Aorta (tissue), 5 donors: ENCODE results near the gene NF2. TPM values are rescaled to one million over a fixed set of nuclear protein-coding genes. Genes with fewer than 3 reads are reported as not detected.
"Not testable (repeated sequence)": the region's sequence is repeated elsewhere in the genome, so short reads cannot be mapped to it uniquely, and the experiment has no call there.

Experiments used
- ATAC-seq: fragments of 200-7000 bp; cut with Tn5 transposase; one replicate; pipeline ENCODE4 v1.9.1; 2022; ENCODE audit warnings: moderate library complexity; ENCODE audit not compliant: low FRiP score
- DNase-seq, 2 donors: peaks; one replicate each; pipeline ENCODE4 v3.0.0-alpha.2; 2020
- H3K27ac ChIP-seq, 2 donors: one replicate each; pipeline ENCODE4 v1.5.1; 2013; ENCODE audit warnings: low read length in 2 of 2, mild to moderate bottlenecking in 2 of 2, moderate library complexity in 2 of 2, control low read depth in 1 of 2, inconsistent platforms in 1 of 2, low read depth in 1 of 2
- H3K27me3 ChIP-seq, 2 donors: one replicate each; pipeline ENCODE4 v1.6.1; 2013; ENCODE audit warnings: control low read depth in 1 of 2, low read length in 1 of 2, mild to moderate bottlenecking in 1 of 2, moderate library complexity in 1 of 2; ENCODE audit not compliant: insufficient read depth in 2 of 2, control insufficient read depth in 1 of 2
- H3K36me3 ChIP-seq, 2 donors: one replicate each; pipeline ENCODE4 v1.6.1; 2013; ENCODE audit warnings: control low read depth in 1 of 2, low read length in 1 of 2, mild to moderate bottlenecking in 1 of 2; ENCODE audit not compliant: insufficient read depth in 2 of 2, control insufficient read depth in 1 of 2
- H3K4me1 ChIP-seq, 2 donors: one replicate each; pipeline ENCODE4 v1.6.1; 2013; ENCODE audit warnings: low read length in 2 of 2, control low read depth in 1 of 2, mild to moderate bottlenecking in 1 of 2, moderate library complexity in 1 of 2; ENCODE audit not compliant: insufficient read depth in 2 of 2, control insufficient read depth in 1 of 2
- H3K4me3 ChIP-seq, 2 donors: one replicate each; pipeline ENCODE4 v1.5.1; 2013; ENCODE audit warnings: low read length in 2 of 2, control low read depth in 1 of 2, mild to moderate bottlenecking in 1 of 2
- H3K9me3 ChIP-seq: one replicate; pipeline ENCODE4 v1.6.1; 2013; ENCODE audit warnings: mild to moderate bottlenecking, low read length; ENCODE audit not compliant: control insufficient read depth
- WGBS, 2 donors: extraction: QIAGEN DNeasy Blood & Tissue Kit; methylation state at CpG; one replicate each; pipeline ENCODE4 v1.1.7; 2013; 5-methylcytosine and 5-hydroxymethylcytosine counted together
- intact Hi-C, 2 donors: fragments of 100-400 bp; cut with DNase I; formaldehyde crosslinking; loops; one replicate each; pipeline versions ENCODE4 v1.14.2 to v1.15.0; 2022
- polyA plus RNA-seq, 2 donors: library from polyadenylated mRNA; stranded (reverse); fragments of 200-250 nt; gene quantifications; one replicate each; pipeline ENCODE4 v1.2.3, GENCODE V29; 2013
- total RNA-seq, 2 donors: library from RNA; stranded (reverse); fragmentation: NEBNext Ultra II Directional; extraction: Animal tissue kit (Norgen Biotek cat#: 25700); gene quantifications; one replicate each; pipeline ENCODE4 v1.2.1, GENCODE V29; 2021
- donor health status: healthy with polysubstance abuse.
- donor health status: Bipolar disorder and iron deficiency.
- donor health status: DM: no; HTN: no; CAD: no.
- donor health status: DM: no; HTN: no; CAD: no.
- donor health status: DM: yes; HTN: yes; CAD: no.

The NF2 gene
- total and polyA plus RNA-seq, 4 donors, result 5.0 to 35.6 (median 22.4) TPM

DNA sequence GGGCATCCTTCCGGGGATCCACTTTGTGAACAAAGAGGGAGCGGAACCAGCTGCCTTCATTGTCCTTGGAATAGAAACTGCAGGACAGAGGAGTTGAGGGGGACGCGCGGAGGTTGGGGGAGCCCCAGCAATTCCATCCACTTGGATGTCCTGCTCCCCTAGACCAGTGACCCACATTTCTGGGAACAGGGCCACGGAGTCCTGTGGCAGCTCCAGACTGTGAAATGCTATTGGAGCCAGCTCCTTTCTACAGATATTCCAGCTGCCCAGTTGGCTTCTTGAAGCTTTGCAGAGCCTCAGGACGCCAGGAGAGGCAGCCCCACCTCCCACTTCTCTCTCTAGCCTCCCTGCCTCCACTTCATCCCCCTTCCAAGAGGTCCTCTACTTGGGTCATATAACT lies 33.0 kb upstream of the NF2 start:
- Histone ChIP-seq H3K9me3 (no peaks in the 10 kb centered on the region), H3K4me1 (no peaks in the 10 kb centered on the region), H3K27me3 (no peaks in the 10 kb centered on the region), H3K27ac (no peak overlapping the region), H3K4me3 (no peak overlapping the region), H3K36me3 (peaks cover 0 to 3% of the 10 kb centered on the region in 2 donors)
- intact Hi-C loops, result no loop called here
- 83 to 84% methylated on average over 7 of the region's 7 CpGs for WGBS, 2 donors
- no peak for DNase-seq
- ATAC-seq, result no peak

GRCh38 chr22:29570912-29571549 lies 32.4 kb upstream of the NF2 start:
- Histone ChIP-seq H3K4me3 (no peak overlapping the region), H3K4me1 (no peaks in the 10 kb centered on the region), H3K27ac (no peak overlapping the region), H3K27me3 (no peaks in the 10 kb centered on the region), H3K36me3 (peaks cover 0 to 3% of the 10 kb centered on the region in 2 donors), H3K9me3 (no peaks in the 10 kb centered on the region)
- intact Hi-C loops, result no loop called here
- ATAC-seq (no peak), DNase-seq (no peak)
- 88 to 92% methylated on average over 2 of the region's 2 CpGs for WGBS, 2 donors

DNA sequence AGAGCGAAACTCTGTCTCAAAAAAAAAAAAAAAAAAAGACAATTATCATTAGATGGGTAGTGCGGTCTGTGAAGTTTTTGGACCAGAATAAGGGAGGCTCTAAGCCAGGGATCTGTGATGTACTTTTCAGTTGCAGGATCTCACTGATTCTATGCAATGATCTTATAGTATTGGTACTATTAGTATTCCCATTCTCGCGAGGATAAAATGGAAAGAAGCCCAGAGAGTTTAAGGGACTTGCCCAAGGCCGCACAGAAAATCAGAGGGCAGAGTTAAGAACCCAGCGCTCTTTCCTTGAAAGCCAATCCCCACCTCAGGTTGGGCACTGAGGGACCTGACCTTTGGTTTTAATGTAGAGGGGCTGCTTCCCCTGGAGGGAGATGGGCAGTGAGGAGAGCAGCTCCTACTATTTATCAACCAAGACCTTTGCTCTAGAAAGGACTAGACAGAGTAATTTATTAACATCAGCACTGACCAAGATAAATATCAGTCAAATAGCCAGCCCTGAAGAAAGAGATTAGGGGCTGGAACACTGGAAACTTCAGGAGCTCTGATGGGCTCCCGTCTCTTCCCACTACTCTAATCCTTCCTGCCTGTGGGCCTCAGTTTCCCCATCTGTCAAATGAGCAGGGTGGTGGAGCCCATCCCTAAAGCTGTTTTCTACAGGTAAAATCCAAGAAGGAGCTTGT lies 28.5 kb upstream of the NF2 start:
- WGBS, 2 donors, result 90 to 92% methylated on average over 7 of the region's 7 CpGs
- intact Hi-C loops, result no loop called here
- H3K36me3 ChIP-seq, result peaks cover 0 to 2% of the 10 kb centered on the region in 2 donors
- no peak for DNase-seq
- no peaks in the 10 kb centered on the region for H3K4me1 ChIP-seq
- no peak for ATAC-seq
- H3K27me3 ChIP-seq, result no peaks in the 10 kb centered on the region
- H3K27ac ChIP-seq, result no peak overlapping the region
- no peaks in the 10 kb centered on the region for H3K9me3 ChIP-seq
- H3K4me3 ChIP-seq, result no peak overlapping the region

- ATAC-seq, result no peak
- H3K9me3 ChIP-seq, result no peaks in the 10 kb centered on the region
- H3K4me1 ChIP-seq, result no peaks in the 10 kb centered on the region
- no peak overlapping the region for H3K27ac ChIP-seq
- intact Hi-C loops, result no loop called here
- no peak for DNase-seq
- H3K36me3 ChIP-seq, result no peaks in the 10 kb centered on the region
- WGBS, 2 donors, result 81 to 82% methylated on average over 10 of the region's 10 CpGs
- H3K4me3 ChIP-seq, result no peak overlapping the region
- no peaks in the 10 kb centered on the region for H3K27me3 ChIP-seq
These were observed 24.8 kb upstream of the NF2 start for GRCh38 chr22:29578462-29579200.

- WGBS, 2 donors, result 22 to 24% methylated on average over 8 of the region's 8 CpGs
- Histone ChIP-seq H3K4me3 (peak overlapping the region; percentile 31 to 58), H3K36me3 (no peaks in the 10 kb centered on the region), H3K27ac (peak overlapping the region in 1 of 2 donors; percentile 8), H3K27me3 (no peaks in the 10 kb centered on the region), H3K4me1 (no peaks in the 10 kb centered on the region), H3K9me3 (no peaks in the 10 kb centered on the region)
- DNase-seq (no peak), ATAC-seq (peak; percentile 52)
- intact Hi-C loops, result no loop called here
These were observed 23.1 kb upstream of the NF2 start for GRCh38 chr22:29580200-29580810.

- WGBS, 2 donors, result 87 to 89% methylated on average over 12 of the region's 12 CpGs
- intact Hi-C loops, result no loop called here
- ATAC-seq (no peak), DNase-seq (no peak)
- H3K9me3 ChIP-seq, result no peaks in the 10 kb centered on the region
- no peaks in the 10 kb centered on the region for H3K36me3 ChIP-seq
- no peak overlapping the region for H3K4me3 ChIP-seq
- H3K27me3 ChIP-seq, result no peaks in the 10 kb centered on the region
- no peaks in the 10 kb centered on the region for H3K4me1 ChIP-seq
- H3K27ac ChIP-seq, result no peak overlapping the region
These were observed 21.6 kb upstream of the NF2 start for GRCh38 chr22:29581799-29582198.

DNA sequence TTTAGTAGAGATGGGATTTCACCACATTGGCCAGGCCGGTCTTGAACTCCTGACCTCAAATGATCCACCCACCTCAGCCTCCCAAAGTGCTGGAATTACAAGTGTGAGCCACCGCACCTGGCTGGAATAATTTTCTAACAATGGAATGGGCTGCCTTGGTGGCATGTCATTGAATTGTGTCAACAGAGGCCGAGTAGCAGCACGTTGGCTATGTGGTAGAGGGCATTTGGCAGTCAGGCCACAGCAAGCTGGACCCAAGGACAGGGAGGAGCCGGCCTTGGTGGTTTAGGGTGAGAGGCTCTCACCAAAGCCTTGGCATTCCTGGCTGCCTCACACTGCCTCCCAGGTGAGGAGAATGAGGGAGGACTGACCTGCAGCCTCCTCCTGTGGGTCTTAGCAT lies 18.5 kb upstream of the NF2 start:
- intact Hi-C loops, result no loop called here
- Histone ChIP-seq H3K9me3 (no peaks in the 10 kb centered on the region), H3K4me1 (no peaks in the 10 kb centered on the region), H3K4me3 (no peak overlapping the region), H3K27ac (no peak overlapping the region), H3K27me3 (no peaks in the 10 kb centered on the region), H3K36me3 (no peaks in the 10 kb centered on the region)
- no peak for DNase-seq
- WGBS, 2 donors, result 92 to 98% methylated on average over 5 of the region's 5 CpGs
- ATAC-seq, result no peak

DNA sequence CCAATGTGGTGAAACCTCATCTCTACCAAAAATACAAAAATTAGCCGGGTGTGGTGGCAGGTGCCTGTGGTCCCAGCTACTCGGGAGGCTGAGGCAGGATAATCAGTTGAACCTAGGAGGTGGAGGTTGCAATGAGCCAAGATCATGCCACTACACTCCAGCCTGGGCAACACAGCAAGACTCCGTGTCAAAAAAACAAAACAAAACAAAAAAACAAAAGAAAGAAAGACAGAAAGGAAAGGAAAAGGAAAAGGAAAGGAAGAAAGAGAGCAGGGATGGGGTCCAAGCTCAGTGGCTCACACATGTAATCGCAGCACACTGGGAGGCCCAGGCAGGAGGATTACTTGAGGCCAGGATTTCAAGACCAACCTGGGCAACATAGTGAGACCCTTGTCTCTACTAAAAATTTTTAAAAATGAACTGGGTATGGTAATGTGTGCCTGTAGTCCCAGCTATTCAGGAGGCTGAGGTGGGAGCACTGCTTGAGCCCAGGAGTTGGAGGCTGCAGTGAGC lies 17.2 kb upstream of the NF2 start:
- H3K4me1 ChIP-seq, H3K9me3 ChIP-seq, H3K27ac ChIP-seq, H3K4me3 ChIP-seq, intact Hi-C loops, DNase-seq, ATAC-seq, H3K36me3 ChIP-seq, H3K27me3 ChIP-seq: not testable (repeated sequence)
- WGBS, 2 donors, result 90 to 93% methylated on average over 4 of the region's 4 CpGs
